Measurements from ENCODE around the gene USP7.

GRCh38 chr16:8874388-8874787 is 89.3 kb downstream of the USP7 start:
- TF ChIP-seq, protein P1, sequence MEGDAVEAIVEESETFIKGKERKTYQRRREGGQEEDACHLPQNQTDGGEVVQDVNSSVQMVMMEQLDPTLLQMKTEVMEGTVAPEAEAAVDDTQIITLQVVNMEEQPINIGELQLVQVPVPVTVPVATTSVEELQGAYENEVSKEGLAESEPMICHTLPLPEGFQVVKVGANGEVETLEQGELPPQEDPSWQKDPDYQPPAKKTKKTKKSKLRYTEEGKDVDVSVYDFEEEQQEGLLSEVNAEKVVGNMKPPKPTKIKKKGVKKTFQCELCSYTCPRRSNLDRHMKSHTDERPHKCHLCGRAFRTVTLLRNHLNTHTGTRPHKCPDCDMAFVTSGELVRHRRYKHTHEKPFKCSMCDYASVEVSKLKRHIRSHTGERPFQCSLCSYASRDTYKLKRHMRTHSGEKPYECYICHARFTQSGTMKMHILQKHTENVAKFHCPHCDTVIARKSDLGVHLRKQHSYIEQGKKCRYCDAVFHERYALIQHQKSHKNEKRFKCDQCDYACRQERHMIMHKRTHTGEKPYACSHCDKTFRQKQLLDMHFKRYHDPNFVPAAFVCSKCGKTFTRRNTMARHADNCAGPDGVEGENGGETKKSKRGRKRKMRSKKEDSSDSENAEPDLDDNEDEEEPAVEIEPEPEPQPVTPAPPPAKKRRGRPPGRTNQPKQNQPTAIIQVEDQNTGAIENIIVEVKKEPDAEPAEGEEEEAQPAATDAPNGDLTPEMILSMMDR (IDR thresholded peaks at IDR 0.05) = no peak
- TF ChIP-seq POLR2AphosphoS5 (IDR thresholded peaks at IDR 0.05) = no peak

All from prostate gland (tissue), 2 donors.